GM18867 (cell line): Measurements from ENCODE around the gene ZRANB2.

Experiments used
- ATAC-seq: cut with Tn5 transposase; IDR thresholded peaks from one replicate; pipeline ENCODE4 v1.9.1; 2021; ENCODE audit warnings: mild to moderate bottlenecking, moderate library complexity; ENCODE audit not compliant: unreplicated experiment

The ZRANB2 gene

GRCh38 chr1:71080739-71081696 is at the start of gene ZRANB2:
TSS of gene ZRANB2 (minus strand) at chr1:71081035. CDS start at chr1:71080995, 40 bp downstream.
- ATAC-seq = peak; percentile 99

- ATAC-seq = no peak
Observed at GRCh38 chr1:71128060-71128459, 47.2 kb upstream of the ZRANB2 start.

GRCh38 chr1:71118086-71118485 is 37.3 kb upstream of the ZRANB2 start:
- ATAC-seq = no peak

GRCh38 chr1:71116729-71117128 is 35.9 kb upstream of the ZRANB2 start:
- no peak for ATAC-seq

GRCh38 chr1:71106658-71107322 is 26.0 kb upstream of the ZRANB2 start:
- no peak for ATAC-seq

GRCh38 chr1:71104417-71104816 is 23.6 kb upstream of the ZRANB2 start:
- ATAC-seq = no peak

- no peak for ATAC-seq
Observed at GRCh38 chr1:71101839-71102376, 21.1 kb upstream of the ZRANB2 start.

- no peak for ATAC-seq
Observed at GRCh38 chr1:71097428-71097827, 16.6 kb upstream of the ZRANB2 start.

GRCh38 chr1:71094913-71095312 is 14.1 kb upstream of the ZRANB2 start:
- ATAC-seq = no peak

- ATAC-seq = no peak
Observed at GRCh38 chr1:71093938-71094337, 13.1 kb upstream of the ZRANB2 start.

- ATAC-seq = no peak
Observed at GRCh38 chr1:71089536-71090270, 8.9 kb upstream of the ZRANB2 start.

GRCh38 chr1:71088645-71089287 is 7.9 kb upstream of the ZRANB2 start:
- ATAC-seq = no peak

- no peak for ATAC-seq
Observed at GRCh38 chr1:71087713-71088112, 6.9 kb upstream of the ZRANB2 start.

GRCh38 chr1:71087060-71087459 is 6.2 kb upstream of the ZRANB2 start:
- ATAC-seq = no peak

- no peak for ATAC-seq
Observed at GRCh38 chr1:71086331-71086730, 5.5 kb upstream of the ZRANB2 start.

- ATAC-seq = no peak
Observed at GRCh38 chr1:71083271-71083670, 2.4 kb upstream of the ZRANB2 start.

- ATAC-seq = no peak
Observed at GRCh38 chr1:71081697-71082080, 854 bp upstream of the ZRANB2 start.

- ATAC-seq = peak; percentile 11
Observed at GRCh38 chr1:71080230-71080738, 551 bp downstream of the ZRANB2 start.

GRCh38 chr1:71074681-71075080 is 6.2 kb downstream of the ZRANB2 start:
- peak; percentile 67 for ATAC-seq

GRCh38 chr1:71072273-71072672 is 8.6 kb downstream of the ZRANB2 start:
- no peak for ATAC-seq
